NCI-H510A treated with DMSO at 0.1 percent for 48 hours (cell line): ENCODE measurements around the gene VPS25.

Experiments used
- DNase-seq: peaks from one replicate; lab custom pipeline; 2025; lab: John Stamatoyannopoulos, UW

VPS25 gene

DNA sequence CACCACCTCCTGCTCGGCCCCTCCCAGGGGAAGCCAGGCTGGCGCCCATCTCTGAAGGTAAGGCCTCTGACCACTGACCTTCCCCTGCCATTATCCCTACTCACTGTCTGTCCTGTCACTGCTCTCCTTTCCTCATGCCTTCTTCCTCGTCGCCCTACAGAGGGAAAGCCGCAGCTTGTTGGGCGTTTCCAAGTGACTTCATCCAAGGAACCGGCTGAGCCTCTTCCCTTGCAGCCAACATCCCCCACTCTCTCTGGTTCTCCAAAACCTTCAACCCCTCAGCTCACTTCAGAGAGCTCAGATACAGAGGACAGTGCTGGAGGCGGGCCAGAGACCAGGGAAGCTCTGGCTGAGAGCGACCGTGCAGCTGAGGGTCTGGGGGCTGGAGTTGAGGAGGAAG, 22.2 kb downstream of the VPS25 start:
- DNase-seq: no peak

DNA sequence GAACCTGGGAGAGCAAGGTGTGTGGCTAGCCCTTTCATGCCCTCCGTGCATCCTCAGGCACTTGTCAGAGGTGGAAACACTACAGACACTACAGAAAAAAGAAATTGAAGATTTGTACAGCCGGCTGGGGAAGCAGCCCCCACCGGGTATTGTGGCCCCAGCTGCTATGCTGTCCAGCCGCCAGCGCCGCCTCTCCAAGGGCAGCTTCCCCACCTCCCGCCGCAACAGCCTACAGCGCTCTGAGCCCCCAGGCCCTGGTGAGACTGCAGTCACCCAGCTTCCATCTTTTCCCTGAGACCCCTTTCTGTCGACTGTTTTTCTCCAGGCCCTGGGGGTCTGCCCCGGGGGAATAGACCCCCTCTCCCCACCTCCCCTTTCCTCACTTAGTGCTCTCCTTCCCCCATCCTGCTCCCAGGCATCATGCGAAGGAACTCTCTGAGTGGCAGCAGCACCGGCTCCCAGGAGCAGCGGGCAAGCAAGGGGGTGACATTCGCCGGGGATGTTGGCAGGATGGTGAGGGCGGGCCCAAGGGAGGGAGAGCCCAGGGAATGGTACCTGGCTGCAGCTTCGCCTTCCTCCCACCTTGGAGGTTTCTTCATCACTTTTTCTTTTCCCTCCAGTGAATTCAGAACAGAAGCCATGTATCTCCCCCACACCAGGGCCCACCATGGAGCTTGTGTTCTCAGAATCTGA, 23.0 kb downstream of the VPS25 start:
- no peak for DNase-seq

DNA sequence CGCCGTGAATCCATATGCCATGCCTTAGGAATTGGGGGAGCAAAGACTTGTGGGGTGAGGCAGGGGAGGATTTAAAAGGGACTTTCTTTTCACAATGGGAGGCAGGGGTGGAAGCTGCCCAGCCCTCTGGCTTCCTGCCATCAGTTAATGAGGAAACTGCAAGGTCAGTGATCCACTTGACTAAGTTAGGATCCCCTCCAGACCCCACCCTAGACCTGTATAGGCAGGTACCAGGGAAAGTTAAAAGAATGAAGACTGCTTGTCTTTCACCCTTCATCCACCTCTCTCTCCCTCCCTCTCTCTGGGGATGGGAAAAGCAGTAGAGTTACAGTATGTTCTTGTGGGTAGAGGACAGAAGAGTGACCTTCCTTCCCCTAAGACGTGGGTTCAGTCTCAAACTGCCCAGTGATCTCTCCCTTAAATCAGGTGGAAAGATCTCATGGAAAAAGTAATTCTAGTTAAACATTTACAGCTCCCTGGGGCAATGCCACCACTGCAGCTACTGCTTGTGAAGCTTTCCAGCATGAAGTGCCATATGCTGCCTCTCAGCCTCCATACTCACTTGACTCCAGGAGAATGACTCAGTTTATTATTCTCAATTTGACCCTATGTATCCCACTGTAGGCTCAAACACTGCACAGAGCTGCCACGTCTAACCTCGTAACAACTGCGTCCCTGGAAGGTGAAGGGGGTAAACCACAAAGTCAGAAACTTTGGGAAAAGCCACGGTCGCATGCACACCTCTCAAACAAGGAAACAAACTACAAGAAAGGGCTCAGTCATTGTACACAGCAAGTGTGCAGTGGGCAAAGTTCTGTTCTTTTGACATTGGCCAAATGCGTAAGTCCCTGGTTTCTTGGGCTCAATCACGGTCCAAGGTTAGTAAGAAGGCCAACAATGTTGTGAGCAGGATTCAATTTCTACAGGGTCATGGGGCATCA, 24.1 kb downstream of the VPS25 start:
- DNase-seq: no peak

DNA sequence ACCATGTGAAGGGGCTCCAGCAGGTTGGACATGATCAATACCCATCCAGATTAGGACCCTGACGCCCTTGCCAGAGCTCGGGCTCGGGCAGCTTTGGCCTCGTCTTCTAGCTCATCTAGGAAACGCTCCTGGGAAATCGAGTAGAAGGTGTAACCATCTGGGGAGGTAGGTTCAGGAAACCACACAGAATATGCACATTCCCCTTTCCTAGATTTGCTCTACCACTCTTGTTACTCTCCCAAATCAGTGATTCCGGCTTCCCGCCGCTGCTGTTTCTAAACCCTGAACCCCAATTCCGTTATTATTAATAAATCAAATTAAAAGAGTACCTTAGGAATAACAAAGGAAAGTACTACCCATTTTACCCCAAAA, 24.7 kb downstream of the VPS25 start:
- no peak for DNase-seq

DNA sequence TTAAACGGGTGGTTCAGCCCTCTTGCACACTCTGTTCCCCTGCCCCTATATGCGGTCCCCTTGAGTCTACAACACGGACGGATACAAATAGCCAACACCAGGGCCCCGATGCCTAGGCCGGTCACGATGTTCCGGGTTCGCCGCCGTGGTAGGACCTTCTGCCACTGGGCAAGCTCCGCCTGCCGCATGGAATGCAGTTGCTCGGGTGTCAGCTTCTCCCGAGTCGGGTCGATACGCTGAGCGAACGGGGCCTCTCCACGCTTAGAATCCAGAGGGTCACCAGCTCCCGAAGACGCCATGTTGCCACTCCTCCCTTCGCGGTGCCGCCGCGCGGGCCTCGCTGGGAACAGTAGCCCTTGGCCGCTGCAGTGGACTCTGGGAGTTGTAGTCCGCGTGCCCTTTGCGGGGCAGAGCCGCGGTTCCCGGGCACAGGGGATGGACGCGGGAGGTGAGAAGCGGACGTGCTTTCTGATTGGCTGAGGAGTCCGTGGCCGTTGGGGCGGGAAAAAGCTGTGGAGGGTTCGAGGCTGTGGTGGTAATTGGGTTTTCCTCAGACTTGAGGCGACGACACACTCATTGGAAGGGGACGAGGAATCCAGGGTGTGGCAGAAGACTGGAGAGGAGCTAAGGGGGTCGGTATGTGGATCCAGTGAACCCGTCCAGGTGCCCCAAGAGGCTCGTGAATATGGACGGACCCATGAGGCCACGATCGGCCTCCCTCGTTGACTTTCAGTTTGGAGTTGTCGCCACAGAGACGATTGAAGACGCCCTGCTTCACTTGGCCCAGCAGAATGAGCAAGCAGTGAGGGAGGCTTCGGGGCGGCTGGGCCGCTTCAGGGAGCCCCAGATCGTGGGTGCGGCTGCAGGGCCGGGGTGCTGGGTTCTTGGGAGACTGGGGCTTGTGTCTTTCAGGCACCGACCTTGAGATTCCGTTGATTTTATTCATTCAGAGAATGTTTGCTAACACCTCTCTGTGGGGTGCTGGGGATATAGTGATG, 25.4 kb downstream of the VPS25 start, which contains the start of the genes CNTD1 and COA3:
CNTD1 (plus strand) TSS at position 479 of the 998 bp plus-strand sequence; CDS start at position 686, 207 bp downstream.
COA3 (minus strand) TSS at position 322 of the 998 bp plus-strand sequence; CDS start at position 299, 23 bp downstream.
- peak; percentile 74 for DNase-seq

DNA sequence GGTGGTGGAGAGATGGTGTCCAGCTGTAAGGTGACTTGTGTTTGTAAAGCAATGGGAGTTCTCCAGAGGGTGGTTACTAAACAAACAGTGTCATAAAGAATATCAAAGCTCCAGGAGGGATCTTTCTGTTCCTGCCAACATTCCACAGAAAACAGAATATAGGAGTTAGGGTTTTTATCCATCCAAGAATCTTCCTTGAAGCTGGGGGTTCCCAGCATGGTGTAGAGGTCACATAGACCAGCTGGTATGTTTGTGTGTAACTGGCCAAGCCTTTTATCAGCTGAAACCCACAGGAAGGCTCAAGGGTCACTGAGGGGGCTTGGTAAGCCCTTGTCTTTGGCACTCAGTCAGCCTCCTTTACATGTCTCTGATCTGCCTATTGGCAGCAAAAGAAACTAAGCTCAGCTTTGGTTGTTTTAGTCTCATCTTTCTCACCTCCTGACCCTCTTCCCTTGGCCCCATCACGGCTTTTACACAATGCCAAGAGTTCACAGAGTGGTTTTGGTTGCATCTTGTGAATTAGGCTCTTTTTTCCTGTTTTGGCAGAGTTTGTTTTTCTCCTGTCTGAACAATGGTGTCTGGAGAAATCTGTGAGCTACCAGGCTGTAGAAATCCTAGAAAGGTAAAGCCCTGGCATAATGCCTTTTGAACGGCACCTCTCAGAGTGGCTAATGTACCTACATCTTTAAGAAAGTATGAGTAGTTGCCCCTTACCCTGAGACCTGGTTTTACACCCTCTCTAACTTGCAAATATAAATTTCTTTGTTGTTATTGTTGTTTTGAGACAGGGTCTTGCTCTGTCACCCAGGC, 30.0 kb downstream of the VPS25 start:
- DNase-seq: no peak

DNA sequence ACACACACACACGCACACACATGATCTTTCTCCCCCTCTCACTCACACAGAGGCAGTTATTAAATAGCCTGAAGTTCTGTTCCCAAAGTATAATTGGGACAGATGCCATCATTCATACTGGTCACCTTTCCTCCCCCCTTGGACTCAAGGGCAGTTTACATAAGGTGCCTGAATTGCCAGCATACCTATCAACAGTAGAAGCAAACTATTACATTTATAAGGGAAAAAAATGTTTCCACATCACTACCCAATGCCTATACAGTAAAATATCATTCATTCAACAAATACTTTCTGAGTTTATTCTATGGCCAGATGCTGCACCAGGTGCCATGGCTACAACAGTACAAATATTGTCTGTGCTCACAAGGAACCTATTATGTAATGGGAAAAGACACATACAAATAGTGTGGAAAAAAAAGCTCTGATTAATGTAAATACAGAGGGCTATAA, 31.7 kb downstream of the VPS25 start:
- DNase-seq: no peak

DNA sequence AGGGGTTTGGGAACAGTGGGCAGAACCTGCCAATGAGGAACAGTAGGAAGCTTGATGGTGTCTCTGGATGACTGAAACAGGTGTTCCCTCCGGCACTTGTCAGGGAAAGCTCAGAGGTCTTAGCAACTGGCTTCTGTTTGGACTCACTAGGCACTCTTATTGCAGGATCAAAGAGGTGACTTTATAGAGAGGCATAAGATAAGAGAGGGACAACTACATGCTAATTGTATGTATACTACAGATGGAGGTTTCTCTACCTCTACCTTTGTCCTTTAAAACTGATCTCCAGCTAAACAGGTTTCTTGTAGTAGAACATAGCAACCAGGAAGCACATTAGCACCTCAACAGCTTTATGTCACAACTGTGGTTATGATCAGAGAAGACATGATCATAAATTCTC, 33.0 kb downstream of the VPS25 start:
- no peak for DNase-seq

DNA sequence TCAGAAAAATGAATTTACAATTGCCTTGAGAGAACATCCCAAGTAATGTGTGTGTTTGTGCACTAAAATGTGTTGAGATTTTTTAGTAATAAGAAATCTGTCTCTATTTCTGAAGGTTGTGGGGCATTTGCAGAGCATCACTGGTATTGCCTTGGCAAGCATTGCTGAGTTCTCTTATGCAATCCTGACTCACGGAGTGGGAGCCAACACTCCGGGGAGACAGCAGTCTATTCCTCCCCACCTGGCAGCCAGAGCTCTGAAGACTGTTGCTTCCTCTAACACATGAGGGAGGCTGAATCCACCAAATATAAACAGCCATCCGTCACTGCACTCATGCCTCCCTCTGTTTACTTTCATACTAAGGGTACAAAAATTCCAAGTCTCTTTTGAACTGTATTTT, 36.0 kb downstream of the VPS25 start:
- no peak for DNase-seq

DNA sequence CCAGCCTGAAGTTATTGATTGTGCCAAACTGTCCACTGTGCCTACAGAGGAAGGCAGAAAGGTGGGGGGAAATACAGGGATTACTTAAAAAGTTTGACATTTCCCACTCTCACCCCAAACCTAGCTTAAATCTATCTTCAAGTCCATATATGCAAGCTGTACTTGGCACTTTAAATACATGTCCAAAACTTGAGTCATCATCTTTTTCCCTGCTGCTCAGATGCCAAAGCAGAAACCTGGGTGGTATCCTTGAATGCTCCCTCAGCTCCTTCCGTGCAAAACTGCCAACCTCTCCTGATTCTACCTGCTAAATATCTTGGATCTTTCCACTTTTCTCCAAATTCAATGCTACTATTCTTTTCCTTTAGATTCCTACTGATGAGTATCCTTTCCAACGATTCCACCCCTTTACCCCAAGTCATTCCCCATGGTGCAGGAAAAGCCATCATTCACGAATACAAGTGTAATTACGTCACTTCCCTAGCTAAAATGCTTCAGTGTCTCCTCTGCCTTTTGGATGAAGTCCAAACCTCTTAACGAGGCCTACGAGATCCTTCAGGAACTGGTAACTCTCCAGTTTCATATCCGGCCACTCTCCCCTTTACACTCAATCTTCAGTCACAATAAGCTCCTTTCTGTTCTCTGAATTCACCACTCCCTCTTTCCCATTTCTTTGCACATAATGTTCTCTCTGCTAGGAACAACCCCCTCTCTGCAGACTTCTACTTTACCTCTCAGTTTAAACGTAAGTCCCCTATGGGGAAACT, 41.6 kb downstream of the VPS25 start:
- no peak for DNase-seq

DNA sequence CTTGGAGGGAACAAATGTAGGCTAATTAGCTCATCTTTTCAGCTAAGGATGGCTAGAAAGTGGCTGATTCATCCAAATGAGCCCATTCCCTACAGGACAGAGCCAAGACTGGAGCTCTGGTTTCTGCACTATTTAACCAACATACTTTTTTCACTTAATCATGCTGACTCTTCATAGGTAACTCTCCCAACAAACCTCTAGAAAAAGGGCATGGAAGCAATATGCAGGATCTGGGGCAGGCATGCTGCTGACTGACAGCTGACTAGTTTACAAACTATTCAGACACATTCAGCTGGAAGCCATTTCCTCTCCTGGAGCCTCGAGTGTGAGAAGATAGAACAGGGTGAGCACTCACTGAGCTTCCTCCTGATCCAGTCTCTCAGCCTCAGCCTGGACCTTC, 44.6 kb downstream of the VPS25 start:
- DNase-seq: no peak

DNA sequence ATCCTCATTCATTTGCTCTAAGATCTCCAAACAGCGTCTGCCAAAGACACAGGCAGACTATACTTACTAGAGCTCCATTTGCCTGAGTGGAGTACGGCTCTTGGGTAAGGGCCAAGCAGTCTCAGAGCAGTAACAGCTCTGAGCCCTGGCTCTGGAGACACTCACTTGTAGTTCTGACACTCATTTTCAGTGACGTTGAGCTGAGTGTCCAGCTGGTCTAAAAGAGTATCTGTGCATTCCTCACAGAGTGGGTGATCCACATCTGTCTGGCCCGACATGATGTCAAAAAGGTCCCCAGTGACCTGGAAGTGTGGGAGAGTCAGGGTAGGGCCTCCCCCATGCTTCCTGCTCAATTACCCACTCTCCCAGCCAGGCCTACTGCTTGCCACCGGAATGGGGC, 45.1 kb downstream of the VPS25 start:
- DNase-seq: no peak

DNA sequence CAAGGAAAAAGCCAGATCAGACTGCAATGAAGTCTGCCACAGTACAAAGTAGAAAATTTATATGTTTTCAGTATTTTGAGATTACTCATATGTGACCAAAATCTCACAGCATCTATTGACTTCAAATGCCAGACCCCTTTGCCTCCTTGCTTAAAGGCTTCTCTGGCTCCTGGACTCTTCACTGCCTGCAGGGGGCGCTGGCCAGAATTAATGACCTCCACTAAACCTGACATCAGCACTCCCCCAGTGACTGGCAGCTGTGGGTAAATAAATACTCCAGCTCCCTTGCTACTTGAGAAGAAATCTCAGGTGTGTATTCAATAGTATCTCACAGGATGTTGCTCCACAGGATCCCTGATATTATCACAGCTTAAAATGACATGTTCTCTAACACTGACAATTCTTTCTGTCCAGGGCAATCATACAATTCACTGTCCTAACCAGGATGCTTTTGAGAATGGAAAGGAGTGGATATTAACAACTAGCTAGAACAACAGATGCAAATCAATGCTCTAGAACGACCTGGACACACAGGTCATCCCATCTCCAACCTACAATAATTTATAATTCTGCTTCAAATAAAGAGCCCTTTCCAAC, 46.8 kb downstream of the VPS25 start:
- DNase-seq: peak; percentile 68

DNA sequence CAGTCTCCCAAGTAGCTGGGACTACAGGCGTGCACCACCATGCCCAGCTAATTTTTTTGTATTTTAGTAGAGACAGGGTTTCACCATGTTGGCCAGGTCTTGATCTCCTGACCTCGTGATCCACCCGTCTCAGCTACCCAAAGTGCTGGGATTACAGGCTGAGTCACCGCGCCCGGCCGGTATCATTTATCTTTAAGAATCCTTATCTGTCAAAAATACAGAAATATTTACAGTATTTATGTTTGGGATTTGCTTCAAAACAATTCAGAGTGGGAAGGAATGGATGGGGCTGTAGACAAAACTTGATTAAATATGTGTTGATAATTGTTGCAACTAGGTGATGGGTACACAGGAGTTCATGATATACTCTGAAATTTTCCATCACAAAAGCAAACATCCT, 47.9 kb downstream of the VPS25 start:
- DNase-seq: no peak

DNA sequence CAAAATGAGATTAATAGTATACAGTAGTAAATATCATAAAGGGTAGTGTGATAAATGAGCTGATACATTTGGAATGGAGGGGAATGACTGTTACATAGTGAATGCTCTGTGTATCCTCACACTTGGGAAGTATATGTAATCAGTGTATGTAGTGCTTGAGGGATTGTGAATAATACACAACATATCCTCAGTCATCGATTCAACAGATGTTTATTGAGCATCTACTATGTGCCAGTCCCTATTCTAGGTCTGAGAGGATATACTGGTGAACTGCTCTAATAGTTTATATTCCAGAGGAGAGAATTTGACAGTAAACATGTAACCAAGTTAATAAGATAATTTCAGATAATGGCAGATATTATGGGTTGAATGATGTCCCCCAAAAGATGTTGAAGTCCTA, 54.2 kb downstream of the VPS25 start:
- no peak for DNase-seq
